CD4-positive, alpha-beta T cell treated with Interleukin-12 subunit alpha and Interleukin-12 subunit beta, for 1 hour (primary cell): Measurements from ENCODE around the gene PLIN4.

Experiments used
- DNase-seq: peaks from one replicate; pipeline ENCODE4 v3.0.0-alpha.2; 2020

The PLIN4 gene

GRCh38 chr19:4505570-4506448, 12.5 kb downstream of the PLIN4 start:
- DNase-seq: no peak

- no peak for DNase-seq
These were observed 13.3 kb downstream of the PLIN4 start for GRCh38 chr19:4504891-4505569.

- no peak for DNase-seq
These were observed 14.0 kb downstream of the PLIN4 start for GRCh38 chr19:4504297-4504701.

GRCh38 chr19:4503825-4504170, 14.5 kb downstream of the PLIN4 start:
- no peak for DNase-seq

- DNase-seq: no peak
These were observed 15.0 kb downstream of the PLIN4 start for GRCh38 chr19:4503132-4503824.

- no peak for DNase-seq
These were observed 15.8 kb downstream of the PLIN4 start for GRCh38 chr19:4502282-4503131.

GRCh38 chr19:4501691-4502090, 16.6 kb downstream of the PLIN4 start:
- DNase-seq: no peak

- DNase-seq: no peak
These were observed 17.3 kb downstream of the PLIN4 start for GRCh38 chr19:4500841-4501591.

- DNase-seq: no peak
These were observed 18.4 kb downstream of the PLIN4 start for GRCh38 chr19:4499855-4500254.

GRCh38 chr19:4499318-4499717, 19.0 kb downstream of the PLIN4 start:
- DNase-seq: no peak

GRCh38 chr19:4498694-4499093, 19.6 kb downstream of the PLIN4 start:
- DNase-seq: no peak

- DNase-seq: no peak
These were observed 20.4 kb downstream of the PLIN4 start for GRCh38 chr19:4497770-4498389.

- no peak for DNase-seq
These were observed 22.0 kb downstream of the PLIN4 start for GRCh38 chr19:4496304-4496703.

- no peak for DNase-seq
These were observed 22.8 kb downstream of the PLIN4 start for GRCh38 chr19:4495471-4495870.

- DNase-seq: no peak
These were observed 23.6 kb downstream of the PLIN4 start for GRCh38 chr19:4494691-4495064.

GRCh38 chr19:4493929-4494690, 24.2 kb downstream of the PLIN4 start:
- DNase-seq: no peak

- no peak for DNase-seq
These were observed 25.0 kb downstream of the PLIN4 start for GRCh38 chr19:4493104-4493928.

GRCh38 chr19:4492337-4493103, 25.8 kb downstream of the PLIN4 start:
- no peak for DNase-seq

- no peak for DNase-seq
These were observed 26.8 kb downstream of the PLIN4 start for GRCh38 chr19:4491446-4491845.
